Trophoblast cell (in vitro differentiated cells and primary cell): ENCODE data around the gene TECTA.

Experiments
- DNase-seq, 2 donors: peaks; one replicate each; pipeline ENCODE4 v3.0.0-alpha.2; 2016
- H2AFZ ChIP-seq: 2 replicates; pipeline ENCODE4 v1.6.1; 2013; ENCODE audit warnings: low read length, moderate library complexity, mild to moderate bottlenecking; ENCODE audit not compliant: insufficient read depth, poor library complexity
- H2AK5ac ChIP-seq: 2 replicates; pipeline ENCODE4 v1.6.1; 2013; ENCODE audit warnings: mild to moderate bottlenecking, low read length
- H2BK120ac ChIP-seq: 2 replicates; pipeline ENCODE4 v1.6.1; 2013; ENCODE audit warnings: low read length, mild to moderate bottlenecking, moderate library complexity; ENCODE audit not compliant: insufficient read depth, poor library complexity
- H2BK12ac ChIP-seq: 2 replicates; pipeline ENCODE4 v1.6.1; 2013; ENCODE audit warnings: mild to moderate bottlenecking, low read length, moderate library complexity
- H2BK5ac ChIP-seq: 2 replicates; pipeline ENCODE4 v1.6.1; 2013; ENCODE audit warnings: low read length, low read depth, moderate library complexity, mild to moderate bottlenecking; ENCODE audit not compliant: poor library complexity
- H3K14ac ChIP-seq: 2 replicates; pipeline ENCODE4 v1.6.1; 2013; ENCODE audit warnings: mild to moderate bottlenecking, low read length
- H3K18ac ChIP-seq: 2 replicates; pipeline ENCODE4 v1.6.1; 2013; ENCODE audit warnings: mild to moderate bottlenecking, low read length
- H3K23ac ChIP-seq: 2 replicates; pipeline ENCODE4 v1.6.1; 2013; ENCODE audit warnings: low read length
- H3K27ac ChIP-seq: 2 replicates; pipeline ENCODE4 v1.5.1; 2013; ENCODE audit warnings: low read depth, mild to moderate bottlenecking, inconsistent platforms, low read length, moderate library complexity
- H3K27me3 ChIP-seq: 2 replicates; pipeline ENCODE4 v1.6.1; 2013; ENCODE audit warnings: inconsistent platforms, mild to moderate bottlenecking, low read length, moderate library complexity; ENCODE audit not compliant: insufficient read depth
- H3K36me3 ChIP-seq, 2 experiments: 1 replicate in 1 of 2; 2 replicates in 1 of 2; pipeline ENCODE4 v1.6.1; 2013; ENCODE audit warnings: low read length in 2 of 2, mild to moderate bottlenecking in 2 of 2, moderate library complexity in 1 of 2; ENCODE audit not compliant: insufficient read depth in 2 of 2, control insufficient read depth in 1 of 2
- H3K4ac ChIP-seq: 2 replicates; pipeline ENCODE4 v1.6.1; 2013; ENCODE audit warnings: low read depth, mild to moderate bottlenecking, low read length, moderate library complexity
- H3K4me1 ChIP-seq, 2 experiments: 1 replicate in 1 of 2; 2 replicates in 1 of 2; pipeline ENCODE4 v1.6.1; 2013; ENCODE audit warnings: low read length in 2 of 2, mild to moderate bottlenecking in 2 of 2, moderate library complexity in 1 of 2; ENCODE audit not compliant: insufficient read depth in 2 of 2, control insufficient read depth in 1 of 2
- H3K4me2 ChIP-seq: 2 replicates; pipeline ENCODE4 v1.6.1; 2013; ENCODE audit warnings: inconsistent platforms, mild to moderate bottlenecking, low read length, moderate library complexity
- H3K4me3 ChIP-seq: 2 replicates; pipeline ENCODE4 v1.5.1; 2013; ENCODE audit warnings: mild to moderate bottlenecking, low read depth, low read length, inconsistent platforms
- H3K79me1 ChIP-seq: one replicate; pipeline ENCODE4 v1.6.1; 2013; ENCODE audit warnings: low read length
- H3K79me2 ChIP-seq: 2 replicates; pipeline ENCODE4 v1.6.1; 2013; ENCODE audit warnings: low read length, mild to moderate bottlenecking; ENCODE audit not compliant: control insufficient read depth, insufficient read depth, poor library complexity
- H3K9ac ChIP-seq: 2 replicates; pipeline ENCODE4 v1.6.1; 2013; ENCODE audit warnings: mild to moderate bottlenecking, low read length
- H3K9me3 ChIP-seq: 2 replicates; pipeline ENCODE4 v1.6.1; 2013; ENCODE audit warnings: low read depth, mild to moderate bottlenecking, control low read depth, inconsistent platforms, low read length; ENCODE audit not compliant: insufficient read depth
- H4K12ac ChIP-seq: 2 replicates; pipeline ENCODE4 v1.6.1; 2013; ENCODE audit warnings: low read depth, mild to moderate bottlenecking, low read length, moderate library complexity
- H4K8ac ChIP-seq: 2 replicates; pipeline ENCODE4 v1.6.1; 2013; ENCODE audit warnings: low read depth, mild to moderate bottlenecking, low read length, moderate library complexity
- H4K91ac ChIP-seq: one replicate; pipeline ENCODE4 v1.6.1; 2013; ENCODE audit warnings: low read depth, mild to moderate bottlenecking, low read length, moderate library complexity
- WGBS: extraction: QIAGEN DNeasy Blood & Tissue Kit; methylation state at CpG from one replicate; pipeline ENCODE4 v1.1.7; 2013; ENCODE audit warnings: missing lambda C conversion rate; ENCODE audit not compliant: insufficient read length, insufficient coverage; ENCODE audit errors: extremely low coverage; 5-methylcytosine and 5-hydroxymethylcytosine counted together

TECTA gene

DNA sequence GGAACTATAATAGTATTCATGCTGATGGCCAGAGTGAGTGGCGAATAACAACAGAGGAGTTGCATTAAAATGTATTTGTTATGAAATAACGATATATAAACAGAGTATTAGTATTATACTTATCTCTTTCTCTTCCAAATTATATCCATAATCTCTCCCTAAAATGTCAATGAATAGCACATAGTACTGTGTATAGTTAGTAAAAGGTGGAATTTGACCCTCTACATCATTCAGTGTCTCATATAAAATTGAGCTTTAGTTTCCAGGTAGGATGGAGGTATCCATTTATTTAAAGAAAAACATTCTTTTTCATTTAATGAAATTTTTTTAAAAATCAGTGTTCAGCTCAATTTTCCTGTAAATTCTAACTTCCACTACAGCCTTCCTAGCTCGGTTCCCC lies 34.4 kb upstream of the TECTA start:
- H3K4me3 ChIP-seq: no peak overlapping the region
- H4K91ac ChIP-seq: no peak overlapping the region
- H3K14ac ChIP-seq: no peak overlapping the region
- no peaks in the 10 kb centered on the region for H3K79me2 ChIP-seq
- no peaks in the 10 kb centered on the region for H3K9me3 ChIP-seq
- no peak overlapping the region for H3K4me2 ChIP-seq
- H3K4me1 ChIP-seq: no peaks in the 10 kb centered on the region
- no peak overlapping the region for H3K18ac ChIP-seq
- no peak overlapping the region for H3K23ac ChIP-seq
- H2AFZ ChIP-seq: no peak overlapping the region
- no peaks in the 10 kb centered on the region for H3K27me3 ChIP-seq
- no peak overlapping the region for H2BK120ac ChIP-seq
- H3K27ac ChIP-seq: no peak overlapping the region
- no peaks in the 10 kb centered on the region for H3K79me1 ChIP-seq
- no peak overlapping the region for H2AK5ac ChIP-seq
- no peak overlapping the region for H3K4ac ChIP-seq
- DNase-seq: no peak
- H4K8ac ChIP-seq: no peak overlapping the region
- H4K12ac ChIP-seq: no peak overlapping the region
- H2BK5ac ChIP-seq: no peak overlapping the region
- peaks cover 0 to 2% of the 10 kb centered on the region in 2 experiments for H3K36me3 ChIP-seq
- WGBS: no CpG with 5 or more reads among the region's 3 CpGs
- no peak overlapping the region for H2BK12ac ChIP-seq
- H3K9ac ChIP-seq: no peak overlapping the region

DNA sequence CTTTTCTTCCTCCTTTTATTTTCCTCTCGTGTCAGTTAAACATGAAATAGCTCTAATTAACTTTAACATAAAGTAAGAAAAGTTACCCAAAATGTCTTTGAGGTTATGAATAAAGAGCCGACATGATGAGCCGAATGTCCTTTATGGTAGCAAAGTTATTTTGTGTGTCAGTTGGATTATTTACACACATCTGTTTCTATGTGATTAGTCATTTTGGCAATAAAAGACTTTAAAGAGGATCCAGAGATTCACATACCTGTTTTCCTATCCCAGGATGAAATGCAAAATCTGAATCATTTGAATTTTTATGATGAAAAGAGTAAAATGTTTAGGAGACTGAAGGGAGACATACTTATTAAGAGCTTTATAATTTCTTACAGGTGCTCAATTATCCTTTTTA lies 34.0 kb upstream of the TECTA start:
- H3K23ac ChIP-seq: no peak overlapping the region
- no peaks in the 10 kb centered on the region for H3K79me2 ChIP-seq
- H2BK120ac ChIP-seq: no peak overlapping the region
- H2AFZ ChIP-seq: no peak overlapping the region
- H3K4me3 ChIP-seq: no peak overlapping the region
- no peak overlapping the region for H3K27ac ChIP-seq
- no peak overlapping the region for H3K18ac ChIP-seq
- H3K4me2 ChIP-seq: no peak overlapping the region
- no peak overlapping the region for H3K9ac ChIP-seq
- no peak overlapping the region for H4K8ac ChIP-seq
- no peaks in the 10 kb centered on the region for H3K27me3 ChIP-seq
- H3K36me3 ChIP-seq: peaks cover 0 to 2% of the 10 kb centered on the region in 2 experiments
- H3K4ac ChIP-seq: no peak overlapping the region
- no peak overlapping the region for H2BK5ac ChIP-seq
- H3K4me1 ChIP-seq: no peaks in the 10 kb centered on the region
- H3K79me1 ChIP-seq: no peaks in the 10 kb centered on the region
- no peak overlapping the region for H2AK5ac ChIP-seq
- WGBS: no CpG with 5 or more reads among the region's 3 CpGs
- H3K9me3 ChIP-seq: no peaks in the 10 kb centered on the region
- no peak overlapping the region for H4K91ac ChIP-seq
- no peak overlapping the region for H4K12ac ChIP-seq
- H2BK12ac ChIP-seq: no peak overlapping the region
- H3K14ac ChIP-seq: no peak overlapping the region
- DNase-seq: no peak

DNA sequence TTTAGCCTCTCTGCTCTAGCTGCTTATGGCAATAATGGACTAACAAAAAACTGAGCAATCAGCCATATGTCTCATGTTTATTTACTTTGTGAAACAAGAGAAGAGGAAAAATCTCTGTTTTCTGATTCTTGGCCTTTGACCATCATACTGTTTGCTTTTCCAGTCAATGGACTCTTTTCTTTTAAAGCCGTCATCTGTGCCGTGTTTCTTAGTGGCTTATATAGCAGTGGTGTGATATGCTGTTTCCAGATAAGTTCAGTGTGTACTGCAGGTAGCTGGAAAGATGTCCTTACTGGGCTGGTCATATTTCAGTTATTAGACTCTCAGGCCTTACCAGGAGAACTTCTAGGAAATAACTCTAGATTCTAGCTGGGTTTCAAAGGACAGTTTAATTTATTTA lies 33.6 kb upstream of the TECTA start:
- H3K9ac ChIP-seq: no peak overlapping the region
- H3K79me1 ChIP-seq: no peaks in the 10 kb centered on the region
- H2BK12ac ChIP-seq: no peak overlapping the region
- no peak overlapping the region for H4K8ac ChIP-seq
- H4K91ac ChIP-seq: no peak overlapping the region
- no peak overlapping the region for H3K23ac ChIP-seq
- WGBS: no CpG with 5 or more reads among the region's 2 CpGs
- H3K4me3 ChIP-seq: no peak overlapping the region
- no peak overlapping the region for H3K27ac ChIP-seq
- peaks cover 0 to 2% of the 10 kb centered on the region in 2 experiments for H3K36me3 ChIP-seq
- H3K4me2 ChIP-seq: no peak overlapping the region
- H3K14ac ChIP-seq: no peak overlapping the region
- H2BK5ac ChIP-seq: no peak overlapping the region
- H4K12ac ChIP-seq: no peak overlapping the region
- no peak overlapping the region for H3K18ac ChIP-seq
- no peak overlapping the region for H2AK5ac ChIP-seq
- no peaks in the 10 kb centered on the region for H3K9me3 ChIP-seq
- H3K4ac ChIP-seq: no peak overlapping the region
- no peaks in the 10 kb centered on the region for H3K79me2 ChIP-seq
- no peak overlapping the region for H2AFZ ChIP-seq
- H2BK120ac ChIP-seq: no peak overlapping the region
- H3K27me3 ChIP-seq: no peaks in the 10 kb centered on the region
- no peaks in the 10 kb centered on the region for H3K4me1 ChIP-seq
- no peak for DNase-seq

DNA sequence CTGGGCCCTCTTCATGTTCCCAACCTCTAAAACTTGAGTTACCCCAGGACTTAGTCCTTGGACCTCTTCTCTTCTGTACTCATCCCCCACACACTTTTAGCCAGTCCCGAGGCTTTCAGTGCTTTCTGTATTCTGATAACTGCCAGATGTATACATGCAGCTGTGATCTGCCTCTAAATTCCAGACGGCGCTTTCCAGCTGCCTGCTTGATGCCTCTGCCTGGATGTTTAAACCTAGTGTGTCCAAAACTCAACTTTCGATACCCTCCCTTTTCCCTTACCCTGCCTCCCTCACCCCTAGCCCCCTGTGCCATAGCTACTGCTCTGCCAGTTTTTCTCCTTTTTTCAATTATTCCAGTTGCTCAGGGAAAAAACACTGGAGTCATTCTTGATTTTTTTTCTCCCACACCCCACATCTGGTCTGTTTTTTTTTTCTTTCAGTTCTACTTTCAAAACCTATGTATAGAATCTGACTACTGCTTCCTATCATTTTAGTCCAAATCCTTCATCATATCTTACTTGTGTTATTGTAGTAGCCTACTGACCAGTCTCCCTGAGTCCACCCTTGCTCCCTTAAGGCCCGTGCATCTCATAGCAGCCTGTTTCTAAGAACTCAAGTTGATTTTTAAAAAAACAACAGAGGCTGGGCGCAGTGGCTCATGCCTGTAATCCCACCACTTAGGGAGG lies 32.9 kb upstream of the TECTA start:
- Histone ChIP-seq H4K91ac (no peak overlapping the region), H3K14ac (no peak overlapping the region), H3K36me3 (peaks cover 0 to 2% of the 10 kb centered on the region in 2 experiments), H3K4me1 (no peaks in the 10 kb centered on the region), H2AK5ac (no peak overlapping the region), H3K9me3 (no peaks in the 10 kb centered on the region), H3K79me2 (no peaks in the 10 kb centered on the region), H3K79me1 (no peaks in the 10 kb centered on the region), H3K4ac (no peak overlapping the region), H3K4me3 (no peak overlapping the region), H3K18ac (no peak overlapping the region), H2AFZ (no peak overlapping the region), H2BK5ac (no peak overlapping the region), H4K12ac (no peak overlapping the region), H3K9ac (no peak overlapping the region), H4K8ac (no peak overlapping the region), H3K23ac (no peak overlapping the region), H3K4me2 (no peak overlapping the region), H2BK120ac (no peak overlapping the region), H3K27ac (no peak overlapping the region), H2BK12ac (no peak overlapping the region), H3K27me3 (no peaks in the 10 kb centered on the region)
- no CpG with 5 or more reads among the region's 6 CpGs for WGBS
- DNase-seq: no peak
